Measurements from ENCODE around the gene MRGPRX4.
A peak's percentile ranks its signal among the peaks of the same experiment; 100 is the strongest.

GRCh38 chr11:18203723-18204122 is 31.1 kb downstream of the MRGPRX4 start:
- TF ChIP-seq CTCF (IDR thresholded peaks at IDR 0.05; ENCODE audit: extremely low read depth in 1 of 2, insufficient read depth in 1 of 2, low read depth in 1 of 2, low read length in 2 of 2) (peak; percentile 45 to 62), EZH2 (IDR thresholded peaks at IDR 0.05; ENCODE audit: borderline replicate concordance, low read depth, low read length, severe bottlenecking) (no peak), MYC (IDR thresholded peaks at IDR 0.05; ENCODE audit: low read depth, low read length) (no peak), POLR2A (IDR thresholded peaks at IDR 0.05; ENCODE audit: low read depth, low read length) (no peak), JUN (IDR thresholded peaks at IDR 0.05; ENCODE audit: borderline replicate concordance, insufficient read depth, insufficient read length, low read depth) (no peak), POLR2AphosphoS5 (IDR thresholded peaks at IDR 0.05; ENCODE audit: insufficient read depth, low read depth, low read length) (no peak)

All from endothelial cell of umbilical vein (primary cell).